CD14-positive monocyte (primary cell): ENCODE results near the gene KCNQ1OT1. TPM values are rescaled to one million over a fixed set of nuclear protein-coding genes. Genes with fewer than 3 reads are reported as not detected.

ENCODE experiments used
- DNase-seq, 3 donors: peaks; one replicate each; pipeline ENCODE4 v3.0.0-alpha.2; 2011 to 2022
- H2AFZ ChIP-seq: 2 replicates; pipeline ENCODE4 v1.6.0; 2012; ENCODE audit warnings: mild to moderate bottlenecking, low read depth, low read length, inconsistent platforms; ENCODE audit not compliant: insufficient read depth, poor library complexity, severe bottlenecking
- H3K27ac ChIP-seq, 2 donors: 1 replicate in 1 of 2; 2 replicates in 1 of 2; pipeline ENCODE4 v1.5.1; 2012 to 2013; ENCODE audit warnings: low read length in 2 of 2, control low read depth in 1 of 2, inconsistent platforms in 1 of 2, low read depth in 1 of 2, mild to moderate bottlenecking in 1 of 2
- H3K27me3 ChIP-seq, 2 donors: one replicate each; pipeline versions ENCODE4 v1.6.0 to v1.6.1; 2011 to 2013; ENCODE audit warnings: low read length in 2 of 2; ENCODE audit not compliant: control insufficient read depth in 2 of 2, insufficient read depth in 2 of 2
- H3K36me3 ChIP-seq, 2 donors: replicated peaks in 1 of 2; 1 replicate in 1 of 2; 2 replicates in 1 of 2; pipeline versions ENCODE4 v1.5.1 to v1.6.1; 2012 to 2013; ENCODE audit warnings: low read length in 2 of 2, control low read depth in 1 of 2, inconsistent platforms in 1 of 2, mild to moderate bottlenecking in 1 of 2; ENCODE audit not compliant: insufficient read depth in 2 of 2, control insufficient read depth in 1 of 2
- H3K4me1 ChIP-seq, 2 donors: 1 replicate in 1 of 2; 2 replicates in 1 of 2; pipeline versions ENCODE4 v1.5.1 to v1.6.1; 2012 to 2013; ENCODE audit warnings: low read length in 2 of 2, control low read depth in 1 of 2, inconsistent platforms in 1 of 2, mild to moderate bottlenecking in 1 of 2, moderate library complexity in 1 of 2; ENCODE audit not compliant: insufficient read depth in 2 of 2, control insufficient read depth in 1 of 2
- H3K4me2 ChIP-seq: replicated peaks from 2 replicates; pipeline ENCODE3; 2012; ENCODE audit warnings: low read length, moderate library complexity, mild to moderate bottlenecking; ENCODE audit not compliant: poor library complexity, severe bottlenecking; ENCODE audit errors: extremely low read depth
- H3K4me3 ChIP-seq, 3 experiments: fragments of 200-600 bp in 1 of 3; sonication (generic) in 1 of 3; replicated peaks in 1 of 3; 1 replicate in 2 of 3; 2 replicates in 1 of 3; pipeline ENCODE4 v1.5.1; 2011 to 2013; ENCODE audit warnings: low read length in 3 of 3, mild to moderate bottlenecking in 3 of 3, control low read depth in 2 of 3, low read depth in 2 of 3, inconsistent platforms in 1 of 3, moderate library complexity in 1 of 3
- H3K79me2 ChIP-seq: 2 replicates; pipeline ENCODE4 v1.6.0; 2012; ENCODE audit warnings: mild to moderate bottlenecking, control low read depth, inconsistent platforms, low read length, moderate library complexity; ENCODE audit not compliant: insufficient read depth
- H3K9ac ChIP-seq: 2 replicates; pipeline ENCODE4 v1.6.0; 2017; ENCODE audit warnings: low read length, mild to moderate bottlenecking; ENCODE audit not compliant: insufficient read depth, poor library complexity, severe bottlenecking
- H3K9me3 ChIP-seq, 2 donors: replicated peaks in 1 of 2; 1 replicate in 1 of 2; 2 replicates in 1 of 2; pipeline versions ENCODE4 v1.5.1 to v1.6.1; 2012 to 2013; ENCODE audit warnings: low read length in 2 of 2, control low read depth in 1 of 2; ENCODE audit not compliant: control insufficient read depth in 1 of 2, insufficient read depth in 1 of 2
- H4K20me1 ChIP-seq: 2 replicates; pipeline ENCODE4 v1.6.0; 2012; ENCODE audit warnings: mild to moderate bottlenecking, low read length, control low read depth, moderate library complexity; ENCODE audit not compliant: insufficient read depth
- H3K27ac Mint-ChIP-seq, 7 donors: one replicate each; pipeline ENCODE4 v1.8.0; 2020; ENCODE audit warnings: mild to moderate bottlenecking in 7 of 7, mixed read lengths in 7 of 7, moderate library complexity in 6 of 7, inconsistent platforms in 2 of 7
- H3K27me3 Mint-ChIP-seq, 3 donors: one replicate each; pipeline ENCODE4 v1.8.0; 2021 to 2022; ENCODE audit warnings: low read depth in 3 of 3, mild to moderate bottlenecking in 3 of 3, mixed read lengths in 3 of 3, moderate library complexity in 3 of 3, inconsistent platforms in 1 of 3
- H3K36me3 Mint-ChIP-seq, 2 donors: one replicate each; pipeline ENCODE4 v1.8.0; 2020; ENCODE audit warnings: mixed read lengths in 2 of 2, inconsistent platforms in 1 of 2, mild to moderate bottlenecking in 1 of 2
- H3K4me1 Mint-ChIP-seq: one replicate; pipeline ENCODE4 v1.8.0; 2020; ENCODE audit warnings: mild to moderate bottlenecking, mixed read lengths
- H3K4me3 Mint-ChIP-seq, 2 donors: one replicate each; pipeline ENCODE4 v1.8.0; 2020; ENCODE audit warnings: mild to moderate bottlenecking in 2 of 2, mixed read lengths in 2 of 2, moderate library complexity in 1 of 2
- H3K9me3 Mint-ChIP-seq, 7 donors: one replicate each; pipeline ENCODE4 v1.8.0; 2020 to 2022; ENCODE audit warnings: mixed read lengths in 7 of 7, mild to moderate bottlenecking in 6 of 7, moderate library complexity in 6 of 7, inconsistent platforms in 2 of 7
- CTCF ChIP-seq: fragments of 200-600 bp; IDR thresholded peaks from one replicate; pipeline ENCODE4 v1.8.0; 2022; ENCODE audit warnings: antibody characterized with exemption, mild to moderate bottlenecking
- WGBS: methylation state at CpG from one replicate; pipeline ENCODE4 v1.1.5; 2013; ENCODE audit warnings: missing lambda C conversion rate; ENCODE audit not compliant: insufficient coverage; 5-methylcytosine and 5-hydroxymethylcytosine counted together
- intact Hi-C, 2 donors: fragments of 100-400 bp; cut with micrococcal nuclease; formaldehyde crosslinking; loops; one replicate each; pipeline versions ENCODE4 v1.15.0 to v1.15.1; 2023
- polyA plus RNA-seq, 3 donors: library from polyadenylated mRNA; depleted of rRNA in 1 of 3; unstranded in 2 of 3; stranded (reverse) in 1 of 3; fragments of 300-500 nt in 2 of 3; fragments of >200 nt in 1 of 3; fragmentation: Illumina TruSeq in 2 of 3; gene quantifications; 1 replicate in 2 of 3; 2 replicates in 1 of 3; pipeline ENCODE4 v1.2.3, GENCODE V29; 2012 to 2021

KCNQ1OT1 gene
- polyA plus RNA-seq, 3 donors = 0.01 to 0.04 (median 0.03) TPM

- Histone ChIP-seq H3K36me3 (peaks cover 51 to 66% of the 10 kb centered on the region in 2 donors), H3K79me2 (no peaks in the 10 kb centered on the region), H3K4me2 (no peak overlapping the region), H3K4me3 (no peak overlapping the region), H4K20me1 (peaks cover 53% of the 10 kb centered on the region), H2AFZ (no peak overlapping the region), H3K9ac (no peak overlapping the region), H3K27ac (no peak overlapping the region), H3K27me3 (no peaks in the 10 kb centered on the region), H3K9me3 (peaks cover 0 to 6% of the 10 kb centered on the region in 2 donors), H3K4me1 (no peaks in the 10 kb centered on the region)
- H3K27me3 Mint-ChIP-seq = peaks cover 0 to 3% (median 0%) of the 10 kb centered on the region in 3 donors
- 97% methylated on average over 14 of the region's 16 CpGs for WGBS
- DNase-seq = peak in 1 of 3 donors; percentile 1
- H3K4me1 Mint-ChIP-seq = no peaks in the 10 kb centered on the region
- peaks cover 4 to 10% (median 7%) of the 10 kb centered on the region in 7 donors for H3K9me3 Mint-ChIP-seq
- no peak overlapping the region for H3K4me3 Mint-ChIP-seq
- H3K27ac Mint-ChIP-seq = peak overlapping the region in 1 of 7 donors; percentile 76
- intact Hi-C loops = no loop called here
- H3K36me3 Mint-ChIP-seq = peaks cover 70 to 74% of the 10 kb centered on the region in 2 donors
- TF ChIP-seq CTCF = no peak
Measured at GRCh38 chr11:2592559-2593392, 107.0 kb downstream of the KCNQ1OT1 start.

- Mint-ChIP-seq H3K4me1 (no peaks in the 10 kb centered on the region), H3K27ac (peak overlapping the region in 1 of 7 donors; percentile 68), H3K27me3 (peaks cover 0 to 3% (median 0%) of the 10 kb centered on the region in 3 donors), H3K9me3 (peaks cover 0 to 8% (median 3%) of the 10 kb centered on the region in 7 donors), H3K36me3 (peaks cover 76 to 82% of the 10 kb centered on the region in 2 donors), H3K4me3 (no peak overlapping the region)
- Histone ChIP-seq H3K9me3 (no peaks in the 10 kb centered on the region), H3K36me3 (peaks cover 58 to 75% of the 10 kb centered on the region in 2 donors), H3K27ac (no peak overlapping the region), H3K4me3 (no peak overlapping the region), H3K79me2 (no peaks in the 10 kb centered on the region), H3K9ac (no peak overlapping the region), H2AFZ (no peak overlapping the region), H3K27me3 (no peaks in the 10 kb centered on the region), H3K4me2 (no peak overlapping the region), H3K4me1 (no peaks in the 10 kb centered on the region), H4K20me1 (peaks cover 60% of the 10 kb centered on the region)
- WGBS = 86% methylated on average over 10 of the region's 10 CpGs
- intact Hi-C loops = no loop called here
- no peak for TF ChIP-seq CTCF
- no peak for DNase-seq
Measured at GRCh38 chr11:2591805-2592204, 108.0 kb downstream of the KCNQ1OT1 start.
